GM21723 (cell line): Measurements from ENCODE around the gene CDK14.

Source experiments
- ATAC-seq: cut with Tn5 transposase; IDR thresholded peaks from one replicate; pipeline ENCODE4 v1.9.1; 2021; ENCODE audit warnings: mild to moderate bottlenecking, moderate library complexity; ENCODE audit not compliant: unreplicated experiment

CDK14 gene

GRCh38 chr7:91080351-91080750, 484.2 kb downstream of the CDK14 start:
- ATAC-seq, result no peak

- ATAC-seq, result no peak
These were observed 485.9 kb downstream of the CDK14 start for GRCh38 chr7:91082038-91082437.

- peak; percentile 53 for ATAC-seq
These were observed 486.9 kb downstream of the CDK14 start for GRCh38 chr7:91082852-91083495.

GRCh38 chr7:91083855-91084644, 487.9 kb downstream of the CDK14 start:
- no peak for ATAC-seq

GRCh38 chr7:91085175-91085574, 489.1 kb downstream of the CDK14 start:
- no peak for ATAC-seq

GRCh38 chr7:91086200-91086599, 490.1 kb downstream of the CDK14 start:
- no peak for ATAC-seq

- ATAC-seq, result no peak
These were observed 492.0 kb downstream of the CDK14 start for GRCh38 chr7:91088156-91088555.

GRCh38 chr7:91088691-91089090, 492.6 kb downstream of the CDK14 start:
- ATAC-seq, result no peak

- ATAC-seq, result peak; percentile 79
These were observed 493.4 kb downstream of the CDK14 start for GRCh38 chr7:91089382-91089963.

- no peak for ATAC-seq
These were observed 494.6 kb downstream of the CDK14 start for GRCh38 chr7:91090684-91091083.

GRCh38 chr7:91091631-91092030, 495.5 kb downstream of the CDK14 start:
- no peak for ATAC-seq

GRCh38 chr7:91093181-91093580, 497.1 kb downstream of the CDK14 start:
- ATAC-seq, result no peak

- no peak for ATAC-seq
These were observed 502.4 kb downstream of the CDK14 start for GRCh38 chr7:91098566-91098965.

GRCh38 chr7:91103363-91103762, 507.2 kb downstream of the CDK14 start:
- ATAC-seq, result no peak

GRCh38 chr7:91107460-91107859, 511.3 kb downstream of the CDK14 start:
- ATAC-seq, result no peak

- no peak for ATAC-seq
These were observed 513.1 kb downstream of the CDK14 start for GRCh38 chr7:91109200-91109599.

GRCh38 chr7:91112902-91113341, 516.8 kb downstream of the CDK14 start:
- no peak for ATAC-seq

- no peak for ATAC-seq
These were observed 518.1 kb downstream of the CDK14 start for GRCh38 chr7:91114232-91114631.

GRCh38 chr7:91126762-91127161, 530.6 kb downstream of the CDK14 start:
- no peak for ATAC-seq

GRCh38 chr7:91127325-91127724, 531.2 kb downstream of the CDK14 start:
- no peak for ATAC-seq

- no peak for ATAC-seq
These were observed 531.8 kb downstream of the CDK14 start for GRCh38 chr7:91127959-91128358.
